ENCODE results near the gene JPH3. TPM values are rescaled to one million over a fixed set of nuclear protein-coding genes. Genes with fewer than 3 reads are reported as not detected.
"Not testable (repeated sequence)": the region's sequence is repeated elsewhere in the genome, so short reads cannot be mapped to it uniquely, and the experiment has no call there.

Gene JPH3
- polyA plus RNA-seq, 1 experiment, result not detected

DNA sequence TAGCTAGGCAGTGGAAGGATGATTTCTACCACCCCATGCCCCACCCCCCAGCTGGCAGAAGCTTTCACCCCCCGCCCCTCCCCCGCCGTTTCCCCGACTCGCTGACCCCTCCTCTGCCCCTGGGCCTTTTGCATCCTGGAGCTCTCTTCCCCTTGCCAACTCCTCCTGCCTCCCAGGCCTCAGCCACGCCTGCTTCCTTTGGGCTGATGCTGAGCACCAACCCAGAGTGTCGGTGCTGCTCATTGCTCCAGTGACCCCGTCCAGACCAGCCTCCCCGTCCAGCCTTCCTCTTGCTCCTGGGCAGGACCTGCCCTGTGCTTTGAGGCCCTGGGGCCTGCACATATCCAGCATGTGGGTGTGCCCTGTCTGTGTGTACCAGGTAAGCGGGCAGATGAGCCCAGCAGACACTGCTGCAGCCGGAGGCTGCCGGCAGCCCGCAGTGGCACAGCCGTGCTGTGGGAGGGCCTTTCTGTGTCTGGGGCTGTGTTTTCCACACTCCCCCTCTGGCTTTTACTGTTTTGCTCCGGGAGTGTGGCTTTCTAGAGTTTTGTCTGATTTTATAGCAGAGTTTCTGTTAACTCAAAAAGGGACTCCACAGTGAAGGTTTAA, 72.9 kb downstream of the JPH3 start:
- DNase-seq (ENCODE audit: low read depth), result no peak
- no peak for TF ChIP-seq CTCF (IDR thresholded peaks at IDR 0.05; ENCODE audit: insufficient read depth, low read depth, low read length)
- ChIA-PET POLR2A (no interaction called here), CTCF (no interaction called here)
- Histone ChIP-seq H3K36me3 (ENCODE audit: control insufficient read depth, insufficient read depth, low read length) (no peaks in the 10 kb centered on the region), H3K27me3 (ENCODE audit: control insufficient read depth, insufficient read depth, low read length) (no peaks in the 10 kb centered on the region; the same call in 1 of the 2 replicates), H3K4me3 (ENCODE audit: low read depth, low read length) (no peak overlapping the region)

DNA sequence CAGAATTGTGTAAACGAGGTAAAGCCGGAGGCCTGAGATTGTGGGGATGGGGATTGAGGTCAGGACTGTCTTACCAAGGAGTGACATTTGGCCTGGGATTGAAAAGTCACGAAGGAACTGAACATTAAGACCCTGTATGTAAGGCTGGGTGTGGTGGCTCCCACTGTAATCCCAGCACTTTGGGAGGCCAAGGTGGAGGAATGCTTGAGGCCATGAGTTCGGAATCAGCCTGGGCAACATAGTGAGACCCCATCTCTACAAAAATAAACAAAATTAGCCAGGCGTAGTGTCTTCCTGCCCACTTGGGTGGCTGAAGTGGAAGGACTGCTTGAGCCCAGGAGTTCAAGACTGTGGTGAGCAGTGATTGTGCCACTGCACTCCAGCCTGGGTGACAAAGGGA, 75.5 kb downstream of the JPH3 start:
- ChIA-PET CTCF (interaction anchor here (1.3 kb wide), 1 partner anchor 18 kb away, joined by 3 read pairs; no protein-coding TSS in a partner anchor), POLR2A (no interaction called here)
- DNase-seq (ENCODE audit: low read depth), result no peak
- Histone ChIP-seq H3K27me3 (ENCODE audit: control insufficient read depth, insufficient read depth, low read length) (no peaks in the 10 kb centered on the region; the same call in 1 of the 2 replicates), H3K36me3 (ENCODE audit: control insufficient read depth, insufficient read depth, low read length) (no peaks in the 10 kb centered on the region), H3K4me3 (ENCODE audit: low read depth, low read length) (no peak overlapping the region)
- no peak for TF ChIP-seq CTCF (IDR thresholded peaks at IDR 0.05; ENCODE audit: insufficient read depth, low read depth, low read length)

DNA sequence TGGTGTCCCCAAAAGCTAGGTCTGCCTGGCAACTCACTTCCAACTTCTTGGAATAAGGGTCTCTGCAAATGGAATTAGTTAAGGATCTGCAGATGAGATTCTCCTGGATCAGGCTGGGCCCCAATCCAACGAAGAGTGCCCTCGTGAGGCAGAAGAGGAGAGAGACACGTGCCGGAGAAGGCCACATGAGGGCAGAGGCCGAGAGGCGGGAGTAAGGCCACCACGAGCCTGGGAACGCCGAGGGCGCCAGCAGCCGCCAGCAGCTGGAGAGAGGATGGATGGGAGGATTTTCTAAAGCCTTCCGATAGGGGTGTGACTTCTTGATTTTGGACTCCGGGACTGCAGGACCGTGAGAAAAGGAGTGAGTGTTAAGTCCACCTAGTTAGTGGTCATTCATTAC, 76.3 kb downstream of the JPH3 start:
- POLR2A ChIA-PET, result no interaction called here
- H3K36me3 ChIP-seq (ENCODE audit: control insufficient read depth, insufficient read depth, low read length), result no peaks in the 10 kb centered on the region
- CTCF ChIA-PET, result no interaction called here
- H3K4me3 ChIP-seq (ENCODE audit: low read depth, low read length), result no peak overlapping the region
- no peak for DNase-seq (ENCODE audit: low read depth)
- no peak for TF ChIP-seq CTCF (IDR thresholded peaks at IDR 0.05; ENCODE audit: insufficient read depth, low read depth, low read length)
- no peaks in the 10 kb centered on the region; the same call in 1 of the 2 replicates for H3K27me3 ChIP-seq (ENCODE audit: control insufficient read depth, insufficient read depth, low read length)

GRCh38 chr16:87679593-87680271, 77.4 kb downstream of the JPH3 start:
- CTCF ChIA-PET, result no interaction called here
- TF ChIP-seq CTCF (IDR thresholded peaks at IDR 0.05; ENCODE audit: insufficient read depth, low read depth, low read length), result no peak

GRCh38 chr16:87680272-87680644, 78.0 kb downstream of the JPH3 start:
- CTCF ChIA-PET, result interaction anchor here (0.7 kb wide), 1 partner anchor 124 kb away, joined by 4 read pairs; no protein-coding TSS in a partner anchor
- POLR2A ChIA-PET, result no interaction called here
- TF ChIP-seq CTCF (IDR thresholded peaks at IDR 0.05; ENCODE audit: insufficient read depth, low read depth, low read length), result no peak
- Histone ChIP-seq H3K27me3 (ENCODE audit: control insufficient read depth, insufficient read depth, low read length) (no peaks in the 10 kb centered on the region; the same call in 1 of the 2 replicates), H3K4me3 (ENCODE audit: low read depth, low read length) (no peak overlapping the region), H3K36me3 (ENCODE audit: control insufficient read depth, insufficient read depth, low read length) (no peaks in the 10 kb centered on the region)
- no peak for DNase-seq (ENCODE audit: low read depth)

More at GRCh38 chr16:87679593-87680271, 77.4 kb downstream of the JPH3 start:
- Histone ChIP-seq H3K36me3 (ENCODE audit: control insufficient read depth, insufficient read depth, low read length) (no peaks in the 10 kb centered on the region), H3K4me3 (ENCODE audit: low read depth, low read length) (no peak overlapping the region), H3K27me3 (ENCODE audit: control insufficient read depth, insufficient read depth, low read length) (no peaks in the 10 kb centered on the region; the same call in 1 of the 2 replicates)
- POLR2A ChIA-PET, result no interaction called here
- DNase-seq (ENCODE audit: low read depth), result no peak

GRCh38 chr16:87681051-87681602, 78.8 kb downstream of the JPH3 start:
- CTCF ChIA-PET, result interaction anchor here (0.7 to 1.1 kb wide), 2 partner anchors 108 to 125 kb away, joined by 3 to 4 read pairs; no protein-coding TSS in a partner anchor
- POLR2A ChIA-PET; DNase-seq (ENCODE audit: low read depth); H3K27me3 ChIP-seq (ENCODE audit: control insufficient read depth, insufficient read depth, low read length); H3K36me3 ChIP-seq (ENCODE audit: control insufficient read depth, insufficient read depth, low read length); H3K4me3 ChIP-seq (ENCODE audit: low read depth, low read length): not testable (repeated sequence)

Measured in BJ (cell line).